ENCODE results near the gene SCAMP4. TPM values are rescaled to one million over a fixed set of nuclear protein-coding genes. Genes with fewer than 3 reads are reported as not detected.

The SCAMP4 gene
- total RNA-seq, 1 experiment from 2014 or later: 81.3 TPM

DNA sequence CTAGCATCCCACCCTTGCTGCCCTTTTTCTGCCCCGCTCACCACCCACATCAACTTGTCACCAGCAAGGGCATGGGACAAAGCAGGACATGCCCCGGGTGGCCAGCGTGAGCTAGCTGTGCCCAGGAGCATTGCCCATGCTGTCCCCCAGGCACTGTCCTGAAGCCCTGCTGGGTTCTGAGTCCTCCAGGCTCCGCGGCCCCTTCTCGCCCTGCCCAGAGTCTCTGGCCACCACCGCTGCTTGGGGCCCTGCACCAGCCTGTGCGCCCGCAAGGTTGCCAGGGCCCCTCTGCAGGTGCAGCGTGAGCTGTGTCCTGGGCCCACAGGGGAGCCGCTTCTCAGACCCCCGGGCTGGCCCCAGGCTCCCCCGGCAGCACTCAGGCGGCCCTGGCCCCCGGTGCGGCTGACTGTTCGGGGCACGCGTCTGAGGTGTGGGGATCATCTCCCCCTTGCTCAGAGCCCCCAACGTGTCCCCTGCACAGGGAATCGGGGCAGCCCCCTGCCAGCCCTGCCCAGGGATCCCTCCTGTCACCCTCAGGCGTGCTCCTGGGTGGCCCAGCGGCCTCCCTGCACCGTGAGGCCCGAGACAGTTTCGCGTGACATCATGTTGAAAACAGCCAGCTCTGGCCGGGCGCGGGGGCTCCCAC is 39.8 kb downstream of the SCAMP4 start:
- no peak for ATAC-seq
- DNase-seq (ENCODE audit: low spot score): no peak
- no peaks in the 10 kb centered on the region for H3K27me3 Mint-ChIP-seq (ENCODE audit: low read depth)
- H3K9me3 Mint-ChIP-seq: no peaks in the 10 kb centered on the region
- POLR2A ChIA-PET: interaction anchor here (0.8 kb wide), 1 partner anchor 14 kb away, joined by 3 read pairs; no protein-coding TSS in a partner anchor
- no peak overlapping the region for H3K27ac Mint-ChIP-seq
- CTCF ChIA-PET: interaction anchor here (0.5 to 2.1 kb wide), 13 partner anchors 9 to 308 kb away, joined by 3 to 18 read pairs (median 5); partner anchors contain the start of gene PLEKHJ1
- H3K4me3 Mint-ChIP-seq: no peak overlapping the region
- H3K4me1 Mint-ChIP-seq: peaks cover 19% of the 10 kb centered on the region
- TF ChIP-seq NFATC4 (CRISPR knock-in tag; IDR thresholded peaks at IDR 0.05) (no peak), KAT7 (CRISPR knock-in tag; IDR thresholded peaks at IDR 0.05; ENCODE audit: borderline replicate concordance) (no peak), NR1H2 (CRISPR knock-in tag; IDR thresholded peaks at IDR 0.05) (no peak), TP53 (CRISPR knock-in tag; IDR thresholded peaks at IDR 0.05) (no peak), SP1 (CRISPR knock-in tag; conservative IDR thresholded peaks at IDR 0.05) (no peak), ZNF232 (CRISPR knock-in tag; IDR thresholded peaks at IDR 0.05) (no peak), GRHL2 (CRISPR knock-in tag; IDR thresholded peaks at IDR 0.05; ENCODE audit: insufficient replicate concordance, severe bottlenecking) (no peak), ESRRA (CRISPR knock-in tag; IDR thresholded peaks at IDR 0.05; ENCODE audit: borderline replicate concordance) (no peak), ZNF219 (CRISPR knock-in tag; IDR thresholded peaks at IDR 0.05; ENCODE audit: borderline replicate concordance) (no peak), IRF2 (CRISPR knock-in tag; IDR thresholded peaks at IDR 0.05; ENCODE audit: borderline replicate concordance, low read depth) (no peak), ZNF396 (CRISPR knock-in tag; IDR thresholded peaks at IDR 0.05; ENCODE audit: borderline replicate concordance) (no peak), ZNF671 (CRISPR knock-in tag; IDR thresholded peaks at IDR 0.05) (no peak)
- TF ChIP-seq, protein P1, sequence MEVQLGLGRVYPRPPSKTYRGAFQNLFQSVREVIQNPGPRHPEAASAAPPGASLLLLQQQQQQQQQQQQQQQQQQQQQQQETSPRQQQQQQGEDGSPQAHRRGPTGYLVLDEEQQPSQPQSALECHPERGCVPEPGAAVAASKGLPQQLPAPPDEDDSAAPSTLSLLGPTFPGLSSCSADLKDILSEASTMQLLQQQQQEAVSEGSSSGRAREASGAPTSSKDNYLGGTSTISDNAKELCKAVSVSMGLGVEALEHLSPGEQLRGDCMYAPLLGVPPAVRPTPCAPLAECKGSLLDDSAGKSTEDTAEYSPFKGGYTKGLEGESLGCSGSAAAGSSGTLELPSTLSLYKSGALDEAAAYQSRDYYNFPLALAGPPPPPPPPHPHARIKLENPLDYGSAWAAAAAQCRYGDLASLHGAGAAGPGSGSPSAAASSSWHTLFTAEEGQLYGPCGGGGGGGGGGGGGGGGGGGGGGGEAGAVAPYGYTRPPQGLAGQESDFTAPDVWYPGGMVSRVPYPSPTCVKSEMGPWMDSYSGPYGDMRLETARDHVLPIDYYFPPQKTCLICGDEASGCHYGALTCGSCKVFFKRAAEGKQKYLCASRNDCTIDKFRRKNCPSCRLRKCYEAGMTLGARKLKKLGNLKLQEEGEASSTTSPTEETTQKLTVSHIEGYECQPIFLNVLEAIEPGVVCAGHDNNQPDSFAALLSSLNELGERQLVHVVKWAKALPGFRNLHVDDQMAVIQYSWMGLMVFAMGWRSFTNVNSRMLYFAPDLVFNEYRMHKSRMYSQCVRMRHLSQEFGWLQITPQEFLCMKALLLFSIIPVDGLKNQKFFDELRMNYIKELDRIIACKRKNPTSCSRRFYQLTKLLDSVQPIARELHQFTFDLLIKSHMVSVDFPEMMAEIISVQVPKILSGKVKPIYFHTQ (CRISPR knock-in tag; IDR thresholded peaks at IDR 0.05): no peak
- TF ChIP-seq, protein P2, sequence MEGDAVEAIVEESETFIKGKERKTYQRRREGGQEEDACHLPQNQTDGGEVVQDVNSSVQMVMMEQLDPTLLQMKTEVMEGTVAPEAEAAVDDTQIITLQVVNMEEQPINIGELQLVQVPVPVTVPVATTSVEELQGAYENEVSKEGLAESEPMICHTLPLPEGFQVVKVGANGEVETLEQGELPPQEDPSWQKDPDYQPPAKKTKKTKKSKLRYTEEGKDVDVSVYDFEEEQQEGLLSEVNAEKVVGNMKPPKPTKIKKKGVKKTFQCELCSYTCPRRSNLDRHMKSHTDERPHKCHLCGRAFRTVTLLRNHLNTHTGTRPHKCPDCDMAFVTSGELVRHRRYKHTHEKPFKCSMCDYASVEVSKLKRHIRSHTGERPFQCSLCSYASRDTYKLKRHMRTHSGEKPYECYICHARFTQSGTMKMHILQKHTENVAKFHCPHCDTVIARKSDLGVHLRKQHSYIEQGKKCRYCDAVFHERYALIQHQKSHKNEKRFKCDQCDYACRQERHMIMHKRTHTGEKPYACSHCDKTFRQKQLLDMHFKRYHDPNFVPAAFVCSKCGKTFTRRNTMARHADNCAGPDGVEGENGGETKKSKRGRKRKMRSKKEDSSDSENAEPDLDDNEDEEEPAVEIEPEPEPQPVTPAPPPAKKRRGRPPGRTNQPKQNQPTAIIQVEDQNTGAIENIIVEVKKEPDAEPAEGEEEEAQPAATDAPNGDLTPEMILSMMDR (IDR thresholded peaks at IDR 0.05): no peak
- TF ChIP-seq, protein P3, sequence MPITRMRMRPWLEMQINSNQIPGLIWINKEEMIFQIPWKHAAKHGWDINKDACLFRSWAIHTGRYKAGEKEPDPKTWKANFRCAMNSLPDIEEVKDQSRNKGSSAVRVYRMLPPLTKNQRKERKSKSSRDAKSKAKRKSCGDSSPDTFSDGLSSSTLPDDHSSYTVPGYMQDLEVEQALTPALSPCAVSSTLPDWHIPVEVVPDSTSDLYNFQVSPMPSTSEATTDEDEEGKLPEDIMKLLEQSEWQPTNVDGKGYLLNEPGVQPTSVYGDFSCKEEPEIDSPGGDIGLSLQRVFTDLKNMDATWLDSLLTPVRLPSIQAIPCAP (CRISPR knock-in tag; IDR thresholded peaks at IDR 0.05): no peak
- TF ChIP-seq, protein P4, sequence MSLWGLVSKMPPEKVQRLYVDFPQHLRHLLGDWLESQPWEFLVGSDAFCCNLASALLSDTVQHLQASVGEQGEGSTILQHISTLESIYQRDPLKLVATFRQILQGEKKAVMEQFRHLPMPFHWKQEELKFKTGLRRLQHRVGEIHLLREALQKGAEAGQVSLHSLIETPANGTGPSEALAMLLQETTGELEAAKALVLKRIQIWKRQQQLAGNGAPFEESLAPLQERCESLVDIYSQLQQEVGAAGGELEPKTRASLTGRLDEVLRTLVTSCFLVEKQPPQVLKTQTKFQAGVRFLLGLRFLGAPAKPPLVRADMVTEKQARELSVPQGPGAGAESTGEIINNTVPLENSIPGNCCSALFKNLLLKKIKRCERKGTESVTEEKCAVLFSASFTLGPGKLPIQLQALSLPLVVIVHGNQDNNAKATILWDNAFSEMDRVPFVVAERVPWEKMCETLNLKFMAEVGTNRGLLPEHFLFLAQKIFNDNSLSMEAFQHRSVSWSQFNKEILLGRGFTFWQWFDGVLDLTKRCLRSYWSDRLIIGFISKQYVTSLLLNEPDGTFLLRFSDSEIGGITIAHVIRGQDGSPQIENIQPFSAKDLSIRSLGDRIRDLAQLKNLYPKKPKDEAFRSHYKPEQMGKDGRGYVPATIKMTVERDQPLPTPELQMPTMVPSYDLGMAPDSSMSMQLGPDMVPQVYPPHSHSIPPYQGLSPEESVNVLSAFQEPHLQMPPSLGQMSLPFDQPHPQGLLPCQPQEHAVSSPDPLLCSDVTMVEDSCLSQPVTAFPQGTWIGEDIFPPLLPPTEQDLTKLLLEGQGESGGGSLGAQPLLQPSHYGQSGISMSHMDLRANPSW (CRISPR knock-in tag; conservative IDR thresholded peaks at IDR 0.05; ENCODE audit: low read depth): no peak
- H3K36me3 Mint-ChIP-seq: peaks cover 3% of the 10 kb centered on the region; the same call in 1 of the 2 replicates

DNA sequence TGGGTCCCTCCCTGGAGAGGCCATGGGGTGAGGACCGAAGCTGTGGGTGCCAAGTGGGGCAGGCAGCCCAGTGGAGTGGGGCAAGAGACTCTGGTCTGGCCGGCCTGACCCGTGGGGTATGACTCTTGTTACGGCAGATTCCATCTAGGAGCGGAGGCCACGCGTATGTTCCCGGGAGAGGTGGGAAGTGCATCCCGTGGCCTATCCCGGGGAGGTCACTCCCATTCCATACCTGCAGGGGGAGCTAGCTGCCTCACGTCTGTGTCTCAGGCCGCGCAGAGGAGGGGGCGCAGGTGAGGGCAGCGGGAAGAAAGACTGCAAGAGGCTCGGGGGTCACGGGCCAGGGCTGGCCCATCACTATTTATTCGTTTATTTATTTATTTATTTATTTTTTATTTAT is 40.7 kb downstream of the SCAMP4 start:
- ATAC-seq (peak; percentile 69), DNase-seq (ENCODE audit: low spot score) (peak; percentile 91)
- Mint-ChIP-seq H3K27me3 (ENCODE audit: low read depth) (no peaks in the 10 kb centered on the region), H3K4me1 (peaks cover 16% of the 10 kb centered on the region), H3K36me3 (peaks cover 3% of the 10 kb centered on the region; the same call in 1 of the 2 replicates), H3K9me3 (no peaks in the 10 kb centered on the region), H3K27ac (peak overlapping the region; percentile 98), H3K4me3 (no peak overlapping the region)
- TF ChIP-seq ZNF121 (CRISPR knock-in tag; IDR thresholded peaks at IDR 0.05): 0 out of 2 replicates have a peak, but pooled peaks have one; percentile 8
- TF ChIP-seq RELA (CRISPR knock-in tag; IDR thresholded peaks at IDR 0.05; ENCODE audit: borderline replicate concordance): no peak
- TF ChIP-seq, protein P2 (IDR thresholded peaks at IDR 0.05): peak; percentile 82
- peak; percentile 55; the same call in 1 of the 2 replicates for TF ChIP-seq ETV6 (CRISPR knock-in tag; IDR thresholded peaks at IDR 0.05)
- no peak for TF ChIP-seq SMAD3 (CRISPR knock-in tag; IDR thresholded peaks at IDR 0.05; ENCODE audit: borderline replicate concordance)
- ChIA-PET CTCF (interaction anchor here (0.5 to 2.1 kb wide), 28 partner anchors 8 to 302 kb away, joined by 3 to 18 read pairs (median 4); partner anchors contain the start of gene PLEKHJ1), POLR2A (interaction anchor here (0.6 to 1.0 kb wide), 3 partner anchors 10 to 281 kb away, joined by 3 read pairs; no protein-coding TSS in a partner anchor)
